ENCODE data around the gene ACTA2.

The ACTA2 gene

DNA sequence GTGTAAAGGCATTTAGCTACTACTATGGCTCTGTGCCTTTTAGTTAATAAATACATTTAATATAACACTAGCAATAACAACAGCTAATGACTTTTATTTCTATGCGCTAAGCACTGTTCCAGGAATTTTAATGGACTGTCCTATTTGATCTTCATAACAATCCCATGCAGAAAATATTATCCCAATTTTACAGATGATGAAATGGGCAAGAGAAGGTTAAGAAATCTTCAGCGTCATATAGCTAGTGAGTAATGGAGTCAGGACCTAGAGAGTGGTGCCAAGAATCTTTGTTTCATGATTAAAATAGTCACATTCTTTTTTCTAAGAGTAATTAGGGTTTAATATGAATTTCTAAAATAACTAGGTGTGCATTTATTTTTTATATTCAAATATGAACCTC lies 32.4 kb downstream of the ACTA2 start:
- DNase-seq (ENCODE audit: low spot score): no peak

DNA sequence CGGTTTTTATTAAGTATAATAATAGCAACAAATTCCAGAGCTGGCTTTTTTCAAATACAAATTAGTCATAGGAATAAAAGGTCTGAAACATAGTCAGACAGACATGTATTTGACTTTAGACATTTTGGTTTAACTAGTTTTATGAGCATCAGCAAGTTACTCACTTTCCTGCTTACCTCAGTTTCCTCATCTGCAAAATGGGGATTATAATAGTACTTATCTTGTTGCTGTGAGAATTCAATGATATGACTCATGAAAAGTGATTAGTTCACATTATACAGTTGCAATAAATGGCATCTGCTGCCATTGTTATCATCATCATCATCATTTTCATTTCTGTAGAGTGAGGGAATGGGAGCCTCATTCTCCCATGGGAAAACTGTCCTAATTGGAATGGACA lies 33.5 kb downstream of the ACTA2 start:
- no peak for DNase-seq (ENCODE audit: low spot score)

DNA sequence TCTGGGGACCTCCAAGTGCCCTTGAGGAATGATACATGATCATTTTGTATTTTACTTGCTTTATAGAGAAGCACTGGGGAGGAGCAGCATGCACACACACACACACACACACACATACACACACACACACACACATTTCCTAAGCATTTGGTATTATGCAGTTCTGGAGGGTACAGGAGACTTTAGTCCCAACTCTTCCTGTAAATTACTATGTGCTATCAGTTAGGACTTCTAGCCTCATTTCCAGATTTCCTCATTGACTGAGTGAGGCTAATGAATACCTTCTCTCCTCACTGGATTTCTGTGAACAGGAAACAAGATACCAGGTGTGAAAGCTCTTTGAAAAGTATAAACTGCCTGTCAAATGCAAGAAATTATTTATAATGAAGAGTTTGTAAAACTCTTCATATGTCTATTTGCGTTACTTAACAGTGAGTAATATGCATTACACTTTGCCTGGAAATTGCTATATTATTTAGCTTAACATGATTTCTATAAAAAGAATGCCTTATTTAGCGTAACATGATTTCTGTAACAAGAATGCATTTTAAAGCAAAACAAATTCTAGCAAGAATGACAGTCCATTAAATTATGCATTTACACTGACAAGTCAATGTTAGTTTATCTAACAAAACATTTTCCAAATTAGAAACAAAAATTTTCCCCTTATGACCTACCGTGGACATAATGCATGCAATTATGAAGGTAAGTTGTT lies 34.2 kb downstream of the ACTA2 start:
- no peak for DNase-seq (ENCODE audit: low spot score)

DNA sequence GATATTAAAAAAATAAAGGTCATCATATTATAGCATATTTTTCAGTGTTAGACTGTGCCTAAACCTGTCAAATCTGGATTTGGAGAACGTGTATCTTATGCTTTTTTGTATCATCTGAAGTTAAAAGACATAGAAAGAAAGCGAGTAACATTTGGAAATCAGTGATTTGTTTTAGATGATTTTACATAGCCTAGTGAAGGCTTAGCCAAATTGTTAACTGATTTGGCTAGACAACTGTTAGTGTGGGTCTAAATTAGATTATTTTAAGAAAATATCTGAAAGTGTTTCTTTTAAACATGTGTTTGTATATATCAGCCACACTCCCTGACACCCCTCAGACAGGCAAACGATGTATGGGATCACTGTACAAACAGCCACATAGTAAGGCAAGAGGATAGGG lies 35.6 kb downstream of the ACTA2 start:
- DNase-seq (ENCODE audit: low spot score): no peak

DNA sequence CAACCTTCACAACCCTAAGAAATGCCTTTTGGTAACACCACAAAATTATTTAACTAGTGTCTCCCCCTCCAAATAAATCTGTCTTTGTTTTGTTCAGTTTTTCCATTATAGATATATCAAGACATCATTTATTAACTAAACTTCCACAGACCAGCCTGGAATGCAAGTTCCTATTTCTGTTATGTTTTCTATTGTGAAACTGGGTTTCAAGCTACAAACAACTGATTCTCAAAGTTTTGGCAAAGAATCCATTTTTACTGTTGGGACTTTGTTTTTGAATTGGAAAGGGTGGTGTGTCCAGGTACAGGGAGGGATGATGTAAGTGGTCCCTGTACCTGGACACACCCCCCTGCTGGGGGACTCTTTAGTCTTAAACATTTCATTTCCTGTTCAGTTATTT lies 36.3 kb downstream of the ACTA2 start:
- DNase-seq (ENCODE audit: low spot score): no peak

DNA sequence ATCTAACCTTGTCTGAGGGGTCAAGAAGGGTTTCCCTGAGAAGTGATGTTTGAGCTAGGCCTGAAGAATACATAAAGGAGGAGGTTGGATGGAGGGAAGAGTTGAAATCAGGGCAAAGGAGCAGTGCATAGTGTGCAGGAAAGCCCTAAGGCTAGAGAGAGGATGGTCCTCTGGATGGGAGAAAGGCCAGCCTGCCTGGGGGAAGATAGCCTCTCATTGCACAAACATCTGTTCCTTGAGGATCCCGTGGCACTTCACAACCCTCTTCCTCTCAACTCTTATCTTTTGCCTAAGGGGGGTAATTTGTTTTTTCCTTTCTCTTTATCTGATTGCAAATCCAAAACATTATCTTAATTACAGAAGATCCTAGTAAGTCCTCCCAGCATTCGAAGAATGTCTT lies 36.8 kb downstream of the ACTA2 start:
- no peak for DNase-seq (ENCODE audit: low spot score)

DNA sequence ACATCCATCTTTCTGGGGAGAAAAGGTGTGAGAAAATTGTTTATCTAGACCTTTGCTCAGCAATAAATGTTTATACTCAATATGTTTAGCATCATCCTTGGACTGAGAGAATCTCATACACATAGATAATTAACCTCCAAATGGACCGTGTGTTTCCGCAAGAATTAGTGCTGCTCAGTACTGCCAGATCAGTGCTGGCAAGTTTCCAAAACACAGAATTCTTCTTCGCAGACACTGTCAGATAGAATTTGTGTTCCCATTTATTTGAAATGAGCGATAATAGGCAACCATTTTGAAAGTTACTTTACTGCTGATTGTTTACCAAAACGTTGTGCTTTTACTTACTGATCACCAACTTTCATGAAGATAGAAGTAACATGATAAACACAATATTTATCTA lies 38.8 kb downstream of the ACTA2 start:
- no peak for DNase-seq (ENCODE audit: low spot score)

DNA sequence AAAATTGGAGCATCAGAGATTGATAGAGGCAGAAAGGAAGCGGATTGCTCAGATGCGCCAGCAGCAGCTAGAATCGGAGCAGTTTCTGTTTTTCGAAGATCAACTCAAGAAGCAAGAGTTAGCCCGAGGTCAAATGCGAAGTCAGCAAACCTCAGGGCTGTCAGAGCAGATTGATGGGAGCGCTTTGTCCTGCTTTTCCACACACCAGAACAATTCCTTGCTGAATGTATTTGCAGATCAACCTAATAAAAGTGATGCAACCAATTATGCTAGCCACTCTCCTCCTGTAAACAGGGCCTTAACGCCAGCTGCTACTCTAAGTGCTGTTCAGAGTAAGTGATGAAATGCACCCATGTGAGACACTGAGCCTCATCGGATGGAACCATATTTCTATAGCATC lies 39.4 kb downstream of the ACTA2 start:
- no peak for DNase-seq (ENCODE audit: low spot score)

DNA sequence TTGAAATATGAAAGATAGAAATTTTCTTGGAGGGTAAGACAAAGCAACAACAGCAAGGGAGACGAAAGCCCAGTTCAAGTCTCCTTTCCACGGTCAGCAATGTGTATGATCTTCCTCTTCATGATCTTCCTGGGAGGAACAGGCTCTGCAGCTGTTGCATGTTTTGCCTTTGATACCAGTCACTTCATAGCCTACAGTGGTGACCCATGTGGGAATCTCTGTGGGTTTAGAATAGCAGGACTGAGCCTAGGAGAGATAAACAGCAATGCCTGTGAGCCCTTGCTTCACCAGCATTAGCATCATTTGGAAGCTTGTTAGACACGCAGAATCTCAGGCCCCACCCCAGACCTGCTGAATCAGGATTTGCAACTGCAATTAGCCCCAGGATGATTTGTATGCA lies 40.7 kb downstream of the ACTA2 start:
- no peak for DNase-seq (ENCODE audit: low spot score)

DNA sequence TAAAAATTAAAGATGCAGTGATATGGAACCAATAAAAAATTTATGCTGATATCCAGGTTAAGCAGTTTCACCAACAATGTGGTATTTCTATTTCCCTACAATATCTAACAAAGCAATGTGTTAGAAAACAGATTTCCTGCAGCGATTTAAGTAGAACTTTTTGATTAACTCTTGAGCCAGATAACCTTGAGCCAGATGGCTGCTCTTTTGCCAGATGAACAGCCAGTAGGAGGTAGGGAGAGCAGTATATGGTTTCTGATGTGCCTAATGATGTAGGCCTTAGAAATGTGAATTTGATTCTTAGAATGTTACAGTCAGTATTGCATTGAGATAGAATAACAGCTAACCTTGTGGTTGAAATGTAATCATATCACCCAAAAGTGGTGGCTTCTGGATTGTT lies 41.5 kb downstream of the ACTA2 start:
- no peak for DNase-seq (ENCODE audit: low spot score)

DNA sequence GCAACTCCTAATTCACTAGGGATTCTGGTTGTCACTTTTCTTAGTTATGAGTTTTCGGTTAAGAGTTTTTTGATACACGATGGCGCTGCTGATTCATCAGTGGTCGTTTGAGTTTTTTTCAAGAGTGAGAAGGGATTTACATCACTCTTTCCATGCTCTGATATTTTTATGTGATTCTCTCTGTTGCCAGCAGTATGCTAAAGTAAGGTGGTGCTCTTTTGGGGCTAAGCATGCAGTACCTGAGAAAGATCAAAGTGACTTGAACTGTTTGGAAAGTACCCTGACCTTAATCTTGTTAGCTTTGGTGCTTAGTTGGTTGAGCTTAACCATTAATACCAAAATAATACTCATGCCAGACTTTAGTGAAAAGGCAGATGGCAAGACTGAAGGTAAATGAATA lies 44.4 kb downstream of the ACTA2 start:
- no peak for DNase-seq (ENCODE audit: low spot score)

DNA sequence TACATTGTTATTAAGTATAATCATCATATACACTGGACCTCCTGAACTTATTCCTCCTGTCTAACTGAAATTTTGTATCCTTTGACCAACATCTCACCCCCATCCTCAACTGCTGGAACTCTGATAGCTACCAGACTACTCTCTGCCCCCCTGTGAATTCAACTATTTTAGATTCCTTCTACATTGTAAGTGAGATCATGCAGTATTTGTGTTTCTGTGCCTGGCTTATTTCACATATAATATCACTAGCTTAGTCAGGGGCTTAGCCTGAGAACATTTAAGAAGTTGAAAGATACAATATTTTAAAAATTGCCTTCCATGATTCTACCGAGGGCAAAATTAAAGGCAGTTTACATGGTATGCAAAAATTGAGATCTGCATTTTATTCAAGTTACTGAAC lies 45.7 kb downstream of the ACTA2 start:
- DNase-seq (ENCODE audit: low spot score): no peak

DNA sequence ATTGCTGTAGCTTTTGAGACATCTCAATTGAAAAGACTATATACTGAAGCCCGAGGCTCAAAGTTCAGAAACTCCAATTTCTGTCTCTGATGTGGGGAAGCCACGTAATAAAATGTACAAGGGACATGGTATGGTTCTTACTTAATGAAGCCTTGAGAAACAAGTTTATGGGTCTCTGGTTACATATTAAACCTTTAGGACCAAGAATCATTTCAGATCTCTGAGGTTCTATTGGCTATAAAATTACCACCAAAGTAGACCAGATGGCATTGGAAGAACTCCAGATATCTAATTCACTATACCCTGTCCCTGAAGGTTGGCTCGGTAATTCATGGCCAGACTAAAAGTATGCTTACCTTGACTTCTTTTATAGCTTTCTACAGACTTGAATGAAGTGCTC lies 48.9 kb downstream of the ACTA2 start:
- no peak for DNase-seq (ENCODE audit: low spot score)

DNA sequence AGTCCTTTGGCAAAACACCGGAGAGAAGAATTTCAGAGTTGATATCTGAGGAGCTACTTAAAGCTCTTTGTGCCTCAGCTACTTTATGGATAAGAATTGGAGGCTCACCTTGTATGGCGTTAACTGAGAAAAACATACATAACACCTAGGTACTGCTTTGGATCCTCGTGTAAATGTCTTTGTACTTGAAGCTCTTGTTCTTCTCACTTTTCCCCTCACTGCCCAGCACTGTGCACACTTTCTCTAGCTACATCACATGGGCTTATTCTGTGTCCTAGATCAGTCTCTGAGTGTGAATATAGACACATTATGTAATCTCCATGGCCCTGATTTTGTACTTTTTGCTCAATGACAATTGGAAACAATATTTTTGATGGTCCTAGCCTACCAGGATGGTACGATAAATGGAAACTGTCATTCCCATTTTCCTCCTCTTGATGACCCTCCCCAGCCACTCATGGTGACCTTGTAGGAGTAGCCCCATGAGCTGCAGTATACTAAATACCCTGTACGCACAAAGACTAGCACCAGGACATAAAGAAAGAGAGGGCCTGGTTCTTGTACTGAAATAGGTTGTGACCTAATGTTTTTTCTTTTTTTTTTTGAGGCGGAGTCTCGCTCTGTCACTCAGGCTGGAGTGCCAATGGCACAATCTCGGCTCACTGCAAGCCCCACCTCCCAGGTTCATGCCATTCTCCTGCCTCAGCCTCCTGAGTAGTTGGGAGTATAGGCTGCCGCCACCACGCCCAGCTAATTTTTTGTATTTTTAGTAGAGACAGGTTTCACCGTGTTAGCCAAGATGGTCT lies 50.4 kb downstream of the ACTA2 start:
- no peak for DNase-seq (ENCODE audit: low spot score)

DNA sequence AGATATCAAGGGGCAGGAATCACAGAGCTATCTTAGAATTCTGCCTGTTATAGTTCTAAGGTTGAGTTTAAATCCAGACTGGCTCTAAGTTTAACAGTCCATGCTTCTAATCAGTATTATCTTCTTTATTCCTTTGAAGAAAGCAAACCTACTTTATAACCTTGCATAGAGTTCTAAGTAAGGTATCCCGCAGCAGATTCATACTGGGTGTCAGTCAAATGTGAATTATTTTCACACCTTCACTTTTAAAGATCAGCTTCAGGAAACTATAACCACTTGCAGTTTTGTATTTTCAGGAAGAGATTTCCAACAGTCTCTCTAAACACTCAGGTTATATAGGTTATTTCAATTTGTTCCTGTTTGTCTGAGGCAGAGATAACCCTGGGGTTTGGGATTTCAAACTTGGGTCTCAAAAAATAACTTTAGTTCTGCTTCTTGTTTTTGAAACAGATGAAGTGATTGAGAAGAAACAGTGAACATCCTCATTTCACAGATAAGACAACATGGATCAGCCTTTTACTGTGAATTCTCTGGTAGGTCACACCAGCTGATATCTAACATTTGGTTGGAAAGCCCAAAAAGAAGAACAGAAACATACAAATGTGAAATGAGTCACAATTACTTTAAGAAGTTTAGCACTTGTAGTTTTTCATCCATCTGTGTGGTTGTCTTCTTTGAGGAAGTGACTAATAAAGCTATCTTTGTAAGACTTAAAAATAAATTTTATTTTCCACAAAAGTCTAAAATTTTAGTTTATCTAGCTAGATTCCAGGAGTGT lies 51.2 kb downstream of the ACTA2 start:
- DNase-seq (ENCODE audit: low spot score): no peak

DNA sequence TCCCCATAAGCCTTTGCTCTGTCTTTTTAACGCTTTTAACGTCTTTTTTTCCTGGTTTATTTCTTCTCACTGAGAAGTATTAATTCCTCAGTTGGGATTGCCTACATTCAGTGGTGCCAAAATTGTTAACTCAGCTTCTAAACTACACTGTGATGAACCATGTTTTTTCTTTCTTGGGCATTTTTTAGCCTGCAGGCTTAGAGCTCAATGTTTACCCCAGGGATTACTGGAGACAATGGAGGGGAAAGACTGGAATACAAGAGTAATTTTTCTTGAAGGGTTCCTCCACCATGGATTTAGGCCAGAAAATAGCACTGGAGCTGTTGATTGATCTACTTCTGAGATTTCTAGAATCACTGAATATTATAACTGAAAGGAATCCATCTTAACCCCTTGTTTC lies 52.7 kb downstream of the ACTA2 start:
- no peak for DNase-seq (ENCODE audit: low spot score)

DNA sequence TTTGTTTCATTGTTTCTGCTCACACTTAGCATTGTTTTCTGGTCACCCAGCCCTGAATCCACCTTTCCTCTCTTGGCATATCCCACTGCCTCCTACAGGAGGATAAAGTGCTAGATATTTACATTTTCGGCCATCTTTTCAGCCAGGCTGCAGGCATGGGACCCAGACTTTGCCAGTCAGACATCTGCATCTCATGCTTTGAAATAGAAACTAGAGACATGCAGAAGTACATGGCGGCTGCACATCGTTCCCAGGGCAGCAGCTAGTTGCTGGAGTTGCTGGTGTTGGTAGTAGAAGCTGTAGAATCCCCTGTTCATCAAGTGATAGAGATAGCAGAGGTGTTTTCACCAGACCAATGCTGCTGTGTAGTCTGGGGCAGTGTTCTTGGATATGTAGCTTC lies 53.8 kb downstream of the ACTA2 start:
- DNase-seq (ENCODE audit: low spot score): no peak

DNA sequence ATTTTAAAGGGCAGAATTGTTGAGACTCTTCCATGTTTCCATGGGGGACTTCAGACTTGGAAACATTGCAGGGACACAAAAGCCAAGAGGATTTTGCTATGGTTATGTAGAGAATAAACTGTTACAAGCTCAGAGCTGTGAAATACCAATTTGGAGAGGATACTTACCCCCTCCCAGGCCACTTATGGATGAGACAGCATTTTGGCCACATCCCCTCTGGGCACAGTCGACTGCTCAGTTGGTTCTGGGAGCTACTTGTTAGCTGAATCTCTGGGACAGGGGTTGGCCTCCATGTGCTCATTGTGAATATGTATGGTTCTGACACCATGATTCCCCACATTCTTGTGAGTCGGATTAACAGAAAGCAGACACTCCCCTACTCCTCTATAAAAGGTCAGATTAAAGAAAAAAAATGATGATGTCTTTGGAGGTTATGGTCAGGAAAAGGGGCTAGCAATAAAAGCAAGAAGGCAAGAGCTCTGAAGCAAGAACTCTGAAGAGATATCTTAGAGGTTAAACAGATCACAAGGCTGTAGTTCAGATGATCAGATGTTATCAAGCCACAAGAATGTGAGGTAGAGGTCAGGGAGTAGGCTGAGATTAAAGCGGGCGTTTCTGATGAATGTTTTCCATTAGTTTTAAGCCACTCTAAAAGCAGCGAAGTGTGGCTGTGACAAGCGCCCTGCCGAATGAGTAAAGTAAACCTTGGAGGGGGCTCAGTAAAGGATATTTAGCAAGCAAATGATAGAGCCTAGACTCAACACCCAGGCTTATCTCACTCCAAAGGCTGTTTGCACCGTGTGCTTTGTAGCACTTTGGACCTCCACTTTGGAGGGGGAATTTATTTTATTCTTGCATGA lies 55.3 kb downstream of the ACTA2 start:
- DNase-seq (ENCODE audit: low spot score): no peak

DNA sequence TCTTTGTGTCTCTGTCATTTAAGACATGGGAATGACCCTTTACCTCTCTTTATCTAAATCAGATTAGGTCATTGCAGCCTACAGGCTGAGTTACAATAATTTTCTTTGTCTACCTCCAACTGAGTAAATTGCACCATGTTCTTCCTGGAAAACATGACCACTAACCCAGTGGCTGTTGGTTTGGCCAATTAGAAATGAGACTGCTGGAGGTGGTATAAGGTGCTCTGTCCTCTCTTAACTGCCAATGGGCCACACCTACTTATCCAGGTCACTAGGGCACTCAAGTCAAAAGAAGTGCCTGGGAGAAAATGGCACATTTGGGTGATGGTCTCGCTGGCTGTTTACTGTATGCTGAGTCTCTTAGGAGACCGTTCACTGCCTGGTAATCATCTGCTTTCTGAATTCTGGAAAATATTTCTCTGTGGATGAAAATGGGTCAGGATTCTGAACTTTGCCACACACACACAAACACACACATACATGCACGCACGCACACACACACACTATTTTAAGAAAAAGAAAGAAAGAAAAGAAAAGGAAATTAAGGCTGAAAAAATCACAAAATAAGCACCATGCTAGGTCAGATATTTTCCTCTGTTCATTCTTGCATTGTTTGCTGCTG lies 56.1 kb downstream of the ACTA2 start:
- DNase-seq (ENCODE audit: low spot score): no peak

DNA sequence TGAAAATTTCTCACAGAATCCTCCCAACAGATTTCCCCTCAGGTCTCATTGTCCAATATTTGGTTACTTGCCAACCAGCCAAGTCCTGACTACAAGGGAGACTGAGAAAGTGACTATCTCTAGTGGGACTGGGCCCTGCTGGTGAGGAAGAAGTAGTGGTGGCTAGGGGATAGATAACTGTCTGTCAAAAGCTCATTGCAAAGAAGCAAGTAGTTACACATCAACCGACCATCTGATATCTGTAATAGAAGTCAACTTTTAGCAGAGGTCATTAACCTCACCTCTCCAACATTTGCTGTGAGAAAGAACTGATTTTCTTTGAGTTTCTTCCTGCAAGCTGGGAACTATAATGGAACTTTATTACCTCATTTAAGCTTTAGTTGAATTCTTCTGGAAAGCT lies 57.3 kb downstream of the ACTA2 start:
- no peak for DNase-seq (ENCODE audit: low spot score)

DNA sequence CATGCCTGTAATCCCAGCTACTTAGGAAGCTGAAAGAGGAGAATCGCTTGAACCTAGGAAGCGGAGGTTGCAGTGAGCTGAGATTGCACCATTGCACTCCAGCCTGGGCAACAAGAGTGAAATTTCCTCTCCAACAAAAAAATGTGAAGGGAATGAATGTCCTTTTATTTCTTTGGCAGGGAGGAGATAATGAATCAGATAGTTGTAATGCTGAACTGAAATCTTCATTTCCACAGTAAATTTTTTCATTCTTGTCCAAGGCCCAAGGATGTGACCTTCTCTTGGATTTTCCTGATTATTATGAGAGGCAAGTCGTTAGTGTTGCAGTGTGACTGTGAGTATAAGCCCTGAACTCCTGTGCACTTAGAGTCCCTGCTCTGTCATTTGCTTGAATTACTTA lies 59.0 kb downstream of the ACTA2 start:
- no peak for DNase-seq (ENCODE audit: low spot score)
